Fibroblast of peridontal ligament (primary cell): ENCODE data around the gene HIRA.
"Not testable (repeated sequence)": the region's sequence is repeated elsewhere in the genome, so short reads cannot be mapped to it uniquely, and the experiment has no call there.

Source experiments
- DNase-seq: peaks from one replicate; pipeline ENCODE4 v3.0.0-alpha.2; 2010; ENCODE audit errors: extremely low read depth

The HIRA gene

DNA sequence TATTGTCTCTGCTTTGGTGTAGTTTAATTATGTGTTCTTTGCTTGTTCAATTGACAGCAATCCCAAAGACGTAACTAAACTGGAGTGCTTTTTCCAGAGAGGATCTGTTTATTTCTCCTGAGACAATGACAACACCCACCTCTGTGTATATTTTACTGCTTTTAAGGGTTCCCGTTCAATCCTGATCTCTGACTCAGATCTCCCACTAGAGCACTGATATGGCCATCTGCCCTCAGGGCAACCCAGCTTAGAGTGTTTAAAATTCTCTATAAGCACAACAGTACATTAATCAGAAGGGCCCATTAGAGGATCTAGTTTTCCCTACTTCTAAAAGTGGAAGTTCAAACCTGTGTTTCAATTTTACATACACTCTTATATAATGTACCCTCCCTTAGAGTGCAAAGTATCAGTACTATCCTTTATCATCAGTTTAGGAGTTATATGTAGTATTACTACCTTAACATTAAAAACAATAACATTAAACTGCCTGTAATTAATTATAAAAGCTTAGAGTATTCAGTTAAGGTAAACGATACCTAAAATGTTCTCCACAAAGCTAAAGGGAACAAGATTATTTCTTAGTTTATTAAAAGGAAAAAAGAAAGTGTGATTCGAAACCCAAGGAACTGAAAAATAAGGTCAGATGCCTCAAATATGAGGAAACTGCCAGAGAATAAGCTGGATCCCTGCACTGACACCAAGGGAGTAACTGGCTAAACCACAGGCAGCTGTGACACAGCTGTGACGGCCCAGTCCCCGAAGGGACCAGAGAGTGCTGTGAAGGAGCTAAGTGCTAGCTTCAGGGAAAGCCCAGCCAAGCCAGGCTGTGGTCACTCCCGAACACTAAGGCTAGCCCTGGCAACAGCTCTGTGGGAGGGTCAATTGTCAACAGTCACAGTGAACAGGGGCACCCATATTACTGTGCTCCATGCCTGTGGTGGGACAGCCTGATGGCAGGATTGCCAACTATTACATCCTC is 32.2 kb upstream of the HIRA start:
- peak; percentile 47 for DNase-seq

GRCh38 chr22:19463008-19463407 is 31.5 kb upstream of the HIRA start:
- DNase-seq, result no peak

GRCh38 chr22:19461506-19461905 is 30.0 kb upstream of the HIRA start:
- no peak for DNase-seq

- DNase-seq, result peak; percentile 3
Measured at GRCh38 chr22:19460036-19460435, 28.5 kb upstream of the HIRA start.

- no peak for DNase-seq
Measured at GRCh38 chr22:19457828-19458428, 26.4 kb upstream of the HIRA start.

DNA sequence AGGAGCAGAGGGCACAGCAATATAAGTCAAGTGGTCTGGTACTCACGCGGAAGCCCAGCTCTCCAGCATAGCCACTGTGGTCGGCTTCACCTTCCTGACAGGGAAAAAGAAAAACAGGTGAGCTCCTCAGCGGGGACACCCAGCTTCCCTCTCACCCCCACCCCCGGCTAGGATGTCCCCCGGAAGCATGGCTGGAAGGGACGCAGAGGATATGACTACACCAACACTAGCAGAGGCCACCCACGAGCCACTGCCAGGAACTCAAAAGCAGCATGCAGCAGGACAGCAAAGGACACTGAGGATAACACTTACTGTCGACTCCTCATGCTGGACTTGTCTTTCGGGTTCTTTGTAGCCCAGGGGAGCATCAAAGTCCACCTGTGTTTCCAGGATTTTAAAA is 25.0 kb upstream of the HIRA start:
- no peak for DNase-seq

DNA sequence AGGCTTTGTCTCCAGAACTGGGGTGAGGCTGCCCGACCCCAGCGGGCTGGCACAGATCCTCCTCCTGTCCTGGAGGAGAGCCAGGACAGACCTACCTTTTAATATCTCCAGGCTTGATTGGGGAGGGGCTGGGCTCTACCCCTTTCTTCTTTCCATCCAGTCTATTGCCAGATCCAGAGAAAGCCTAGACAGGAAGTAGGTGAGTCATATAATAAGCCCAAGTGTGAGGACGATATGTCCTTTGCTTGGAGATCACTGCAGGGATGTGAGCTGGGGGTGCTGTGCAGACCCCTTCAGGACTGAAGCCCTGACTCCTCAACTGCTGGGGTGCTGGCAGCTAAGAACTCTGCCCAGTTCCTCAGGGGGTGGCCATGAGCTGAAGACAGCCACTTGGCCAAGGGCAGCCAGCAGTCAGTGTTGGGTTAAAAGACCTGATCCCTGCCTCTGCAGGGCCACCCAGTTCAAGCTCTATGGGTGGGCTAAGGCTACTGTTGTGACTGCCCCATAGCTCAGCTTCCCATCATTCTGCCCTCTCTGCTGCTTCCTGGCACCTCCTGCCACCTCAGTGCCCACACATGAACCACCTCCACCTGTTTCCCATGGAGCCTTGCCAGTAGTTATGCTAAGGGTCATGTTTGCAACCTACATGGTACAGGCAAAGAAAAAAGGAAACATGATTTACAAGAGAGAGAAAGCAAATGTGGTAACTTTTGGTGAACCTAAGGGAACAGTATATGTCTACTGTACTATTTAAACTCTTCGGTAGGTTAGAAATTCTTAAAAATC is 24.2 kb upstream of the HIRA start:
- DNase-seq, result no peak

DNA sequence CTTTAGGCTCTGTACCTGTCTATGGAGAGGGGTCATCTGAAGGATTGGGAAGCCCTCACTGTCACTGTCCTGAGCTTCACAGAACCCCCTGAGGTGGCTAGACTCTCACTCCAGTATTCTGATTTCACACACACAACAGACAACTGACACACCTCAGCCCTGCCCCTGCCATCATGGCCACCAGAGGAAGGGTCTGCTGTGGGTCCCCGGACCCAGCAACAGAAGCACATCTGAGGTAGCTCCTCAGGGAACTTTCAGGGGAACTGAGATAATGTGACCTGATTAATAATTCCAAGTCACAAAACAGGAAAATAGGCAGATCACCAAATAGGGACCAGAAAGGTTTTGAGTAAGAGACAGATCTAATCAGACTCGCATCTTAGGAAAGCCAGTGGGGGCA is 23.5 kb upstream of the HIRA start:
- DNase-seq, result no peak

- DNase-seq, result no peak
Measured at GRCh38 chr22:19454156-19454555, 22.6 kb upstream of the HIRA start.

DNA sequence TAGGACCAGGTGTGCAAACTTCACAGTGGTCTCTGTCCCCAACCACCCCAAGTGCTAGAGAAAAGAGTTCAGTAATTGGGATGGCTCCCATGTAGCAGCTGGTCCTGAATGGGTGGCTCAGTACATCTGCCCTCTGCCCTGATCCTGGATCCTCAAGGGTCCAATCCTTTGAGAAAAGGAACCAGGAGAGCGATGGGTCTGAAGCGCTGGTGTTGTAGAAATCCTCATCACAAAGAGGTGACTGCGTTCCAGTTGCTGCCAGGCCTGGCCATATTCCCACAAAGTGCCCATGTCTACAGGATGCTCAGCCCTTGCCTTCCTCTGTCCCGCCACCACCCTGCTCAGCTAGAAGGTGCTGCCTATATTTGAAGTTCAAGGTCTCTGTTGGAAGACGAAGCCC is 22.2 kb upstream of the HIRA start:
- DNase-seq, result no peak

GRCh38 chr22:19451570-19451969 is 20.0 kb upstream of the HIRA start:
- no peak for DNase-seq

- no peak for DNase-seq
Measured at GRCh38 chr22:19450363-19451175, 19.0 kb upstream of the HIRA start.

DNA sequence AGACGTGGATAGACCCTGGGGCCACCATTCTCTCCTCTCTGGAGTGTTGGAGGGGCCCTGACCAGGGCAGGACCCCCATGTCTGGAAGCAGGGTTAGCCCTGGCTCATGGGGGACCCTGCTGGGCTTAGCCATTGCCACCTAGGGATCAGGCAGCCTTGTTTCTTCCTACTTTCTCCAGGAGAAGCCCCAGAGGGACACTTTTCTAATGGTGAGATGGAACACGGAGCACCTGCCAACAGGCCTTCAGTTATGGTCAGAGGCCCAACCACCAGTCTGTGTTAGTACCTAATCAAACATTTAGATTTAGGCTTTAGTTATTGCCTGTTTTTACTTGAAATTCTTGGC is 17.9 kb upstream of the HIRA start:
- no peak for DNase-seq

GRCh38 chr22:19448739-19449421 is 17.3 kb upstream of the HIRA start:
- DNase-seq, result no peak

GRCh38 chr22:19448076-19448607 is 16.6 kb upstream of the HIRA start:
- peak; percentile 78 for DNase-seq

GRCh38 chr22:19447330-19448075 is 16.0 kb upstream of the HIRA start, which contains the start of gene C22orf39:
TSS of gene C22orf39 (minus strand) at chr22:19447711. CDS start at chr22:19447688, 23 bp downstream.
- DNase-seq, result peak; percentile 92

DNA sequence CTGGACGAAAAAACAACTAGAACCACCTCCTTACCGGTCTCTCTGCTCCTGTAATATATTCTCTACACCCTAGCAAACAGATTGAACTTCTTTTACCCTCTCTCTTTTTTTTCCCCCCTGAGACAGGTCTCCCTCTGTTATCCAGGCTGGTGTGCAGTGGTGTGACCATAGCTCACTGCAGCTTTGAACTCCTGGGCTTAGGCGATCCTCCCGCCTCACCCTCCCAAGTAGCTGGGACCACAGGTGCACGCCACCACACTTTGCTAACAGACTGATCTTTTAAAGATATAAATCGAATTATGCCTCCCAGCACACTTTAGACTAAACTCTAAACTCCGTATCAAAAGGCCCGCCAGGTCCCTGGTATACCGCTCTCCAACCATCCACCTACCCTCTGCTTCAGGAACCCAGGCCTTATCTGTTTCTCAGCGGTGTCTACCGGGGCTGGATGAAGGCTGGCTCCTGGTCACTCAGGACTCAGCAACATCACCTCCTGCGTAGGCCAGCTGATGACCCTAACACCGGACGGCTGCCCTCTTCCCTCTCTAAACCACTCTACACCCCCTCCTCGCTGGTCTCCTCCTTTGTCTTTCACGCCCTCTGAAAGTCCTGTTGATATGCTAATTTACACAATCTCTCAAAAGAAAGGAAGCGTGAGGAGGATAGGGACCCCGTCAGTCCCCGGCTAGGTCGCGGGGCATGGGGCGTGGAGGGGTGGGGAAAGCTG is 15.2 kb upstream of the HIRA start:
- DNase-seq, result no peak

- DNase-seq, result not testable (repeated sequence)
Measured at GRCh38 chr22:19445279-19445982, 13.9 kb upstream of the HIRA start.
